ENCODE results near the gene CMTM8.

The CMTM8 gene

GRCh38 chr3:32301426-32301825 lies 62.9 kb downstream of the CMTM8 start:
- no peak overlapping the region for H3K4me3 ChIP-seq (ENCODE audit: low read depth, low read length)
- in situ Hi-C loops (cut with HindIII; ENCODE audit: low pct_ligation_motif_present, low sequenced_read_pairs): no loop called here
- no peak overlapping the region for H3K27ac ChIP-seq
- no peak for TF ChIP-seq CTCF (IDR thresholded peaks at IDR 0.05; ENCODE audit: low read depth, low read length, missing control alignments)
- no peak for DNase-seq
- H3K27me3 ChIP-seq (replicated peaks): no peaks in the 10 kb centered on the region
- H3K36me3 ChIP-seq (replicated peaks): no peaks in the 10 kb centered on the region

GRCh38 chr3:32302601-32303398 lies 64.3 kb downstream of the CMTM8 start:
- no peaks in the 10 kb centered on the region for H3K27me3 ChIP-seq (replicated peaks)
- no peak overlapping the region for H3K27ac ChIP-seq
- no peak for DNase-seq
- TF ChIP-seq CTCF (IDR thresholded peaks at IDR 0.05; ENCODE audit: low read depth, low read length, missing control alignments): no peak
- H3K4me3 ChIP-seq (ENCODE audit: low read depth, low read length): no peak overlapping the region
- in situ Hi-C loops (cut with HindIII; ENCODE audit: low pct_ligation_motif_present, low sequenced_read_pairs): no loop called here
- no peaks in the 10 kb centered on the region for H3K36me3 ChIP-seq (replicated peaks)

DNA sequence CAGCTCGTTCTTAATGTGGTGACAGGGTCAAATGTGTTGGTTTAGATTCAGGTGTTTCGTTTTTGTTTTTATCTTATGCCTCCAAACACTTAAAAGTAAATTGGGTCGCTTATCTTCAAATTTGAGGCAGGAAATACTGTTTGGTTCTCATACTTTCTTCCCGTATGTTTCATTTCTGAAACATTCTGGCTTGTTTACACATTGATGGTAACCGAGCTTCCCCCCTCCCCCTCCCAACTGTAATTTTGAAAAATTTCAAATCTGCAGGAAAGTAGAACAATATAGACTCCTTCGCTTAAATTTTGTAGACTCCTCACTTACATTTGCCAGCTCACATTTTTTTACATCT lies 64.9 kb downstream of the CMTM8 start:
- DNase-seq: no peak

DNA sequence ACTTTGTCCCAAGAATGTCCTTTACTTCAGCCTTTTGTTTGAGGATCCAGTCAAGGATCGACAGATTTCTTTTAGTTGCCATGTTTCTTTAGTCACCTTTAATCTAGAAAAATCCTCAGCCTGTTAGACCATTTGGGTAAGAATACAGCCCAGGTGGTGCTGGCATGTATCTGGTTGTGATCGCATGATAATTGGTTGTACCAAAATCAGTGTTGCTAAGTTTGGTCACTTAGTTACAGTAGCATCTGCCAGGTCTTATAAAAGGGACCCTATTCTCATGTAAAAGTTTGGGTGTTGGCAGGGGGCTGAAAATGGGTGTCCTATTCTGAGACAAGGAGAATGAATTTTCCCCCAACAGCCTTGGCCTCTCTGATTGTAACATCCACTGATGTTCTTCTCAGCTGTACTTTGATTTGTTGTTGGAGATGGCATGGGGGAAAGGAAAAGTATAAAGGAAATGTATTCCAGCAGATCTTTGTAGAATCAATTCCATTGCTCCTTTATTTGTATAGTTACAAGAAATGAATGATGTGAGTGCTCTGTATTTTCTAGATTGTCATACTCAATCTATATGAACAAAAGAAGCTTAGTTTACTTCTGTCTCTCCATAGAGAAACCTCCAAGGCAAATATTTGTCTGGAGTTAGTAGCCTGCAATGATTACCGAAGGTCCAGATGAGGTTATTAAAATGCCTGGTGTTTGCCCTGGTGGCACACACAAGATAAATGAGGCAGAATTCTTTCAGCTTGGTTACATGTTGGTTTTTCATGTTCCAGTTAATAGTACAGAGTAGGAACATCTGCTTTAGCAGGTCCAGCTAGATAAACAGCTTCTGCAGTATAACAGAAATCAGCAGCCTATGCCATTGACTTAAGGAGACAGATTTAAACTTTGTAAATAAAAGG lies 65.7 kb downstream of the CMTM8 start:
- TF ChIP-seq CTCF (IDR thresholded peaks at IDR 0.05; ENCODE audit: low read depth, low read length, missing control alignments): no peak
- in situ Hi-C loops (cut with HindIII; ENCODE audit: low pct_ligation_motif_present, low sequenced_read_pairs): no loop called here
- Histone ChIP-seq H3K27me3 (replicated peaks) (no peaks in the 10 kb centered on the region), H3K4me3 (ENCODE audit: low read depth, low read length) (no peak overlapping the region), H3K27ac (no peak overlapping the region), H3K36me3 (replicated peaks) (no peaks in the 10 kb centered on the region)
- DNase-seq: no peak

More for the DNA sequence above, 64.9 kb downstream of the CMTM8 start:
- Histone ChIP-seq H3K27me3 (replicated peaks) (no peaks in the 10 kb centered on the region), H3K36me3 (replicated peaks) (no peaks in the 10 kb centered on the region), H3K4me3 (ENCODE audit: low read depth, low read length) (no peak overlapping the region), H3K27ac (no peak overlapping the region)
- in situ Hi-C loops (cut with HindIII; ENCODE audit: low pct_ligation_motif_present, low sequenced_read_pairs): no loop called here
- TF ChIP-seq CTCF (IDR thresholded peaks at IDR 0.05; ENCODE audit: low read depth, low read length, missing control alignments): no peak

DNA sequence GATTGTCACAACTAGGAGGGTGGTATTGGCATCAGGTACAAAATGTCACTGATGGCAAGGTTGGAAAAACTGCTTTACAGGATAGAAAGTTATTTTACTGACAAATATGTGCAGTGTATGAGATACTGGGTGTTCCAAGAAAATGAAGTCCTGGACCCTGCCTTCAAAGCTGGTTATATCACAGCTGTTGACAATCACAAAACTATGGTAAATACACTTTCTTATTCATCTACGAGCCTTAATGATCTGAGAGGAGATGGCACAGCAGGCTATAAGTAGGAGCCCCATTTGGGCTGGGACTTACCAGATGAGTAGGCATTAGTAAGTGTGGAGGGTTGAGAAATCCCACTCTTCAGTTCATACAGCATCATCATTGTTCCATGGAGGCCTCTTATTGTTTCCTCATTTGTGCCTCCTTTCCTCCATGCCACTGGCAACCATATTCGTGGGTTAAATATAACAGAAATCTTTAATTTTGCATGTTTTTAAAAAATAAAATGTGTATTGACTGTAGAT lies 66.9 kb downstream of the CMTM8 start:
- no peak for TF ChIP-seq CTCF (IDR thresholded peaks at IDR 0.05; ENCODE audit: low read depth, low read length, missing control alignments)
- Histone ChIP-seq H3K36me3 (replicated peaks) (no peaks in the 10 kb centered on the region), H3K27ac (no peak overlapping the region), H3K4me3 (ENCODE audit: low read depth, low read length) (no peak overlapping the region), H3K27me3 (replicated peaks) (no peaks in the 10 kb centered on the region)
- in situ Hi-C loops (cut with HindIII; ENCODE audit: low pct_ligation_motif_present, low sequenced_read_pairs): no loop called here
- no peak for DNase-seq
